A549 (cell line): ENCODE results near the gene NNMT. TPM values are rescaled to one million over a fixed set of nuclear protein-coding genes. Genes with fewer than 3 reads are reported as not detected.

Source experiments
- ATAC-seq, 2 experiments: fragments of 200-7000 bp in 1 of 2; fragments of >200 bp in 1 of 2; cut with Nextera tagmentation in 1 of 2; cut with Tn5 transposase in 1 of 2; 3 replicates each; pipeline versions ENCODE4 v1.8.0 to v1.9.1; 2018 to 2020; ENCODE audit warnings: mild to moderate bottlenecking in 1 of 2, moderate library complexity in 1 of 2
- CTCF ChIA-PET: fragments of 300-600 bp; sonication (Branson Sonifier 250); formaldehyde crosslinking; extraction: SDS; loops from one replicate; lab custom pipeline; 2021; ENCODE audit warnings: antibody characterized with exemption, inconsistent platforms; lab: Yijun Ruan, JAX
- POLR2A ChIA-PET: fragments of 350-600 bp; formaldehyde crosslinking; extraction: SDS; loops from one replicate; lab custom pipeline; 2021; ENCODE audit warnings: antibody characterized with exemption, inconsistent platforms; lab: Yijun Ruan, JAX
- DNase-seq, 2 experiments: peaks; one replicate each; pipeline versions ENCODE4 v3.0.0 to v3.0.0-alpha.2; 2011 to 2016; ENCODE audit warnings: low read depth in 1 of 2, low spot score in 1 of 2
- FAIRE-seq: peaks from 2 replicates; lab custom pipeline; 2011; peaks lifted over from hg19 to GRCh38; lab: Jason Lieb, UNC
- H3K27ac ChIP-seq, 2 experiments: fragments of >200 bp; sonication (Bioruptor Twin); formaldehyde crosslinking; 3 replicates each; pipeline ENCODE4 v1.5.1; 2016 to 2017
- H3K4me1 ChIP-seq: fragments of >200 bp; sonication (Bioruptor Twin); formaldehyde crosslinking; 3 replicates; pipeline ENCODE4 v1.6.1; 2016
- H3K4me2 ChIP-seq: fragments of >200 bp; sonication (Bioruptor Twin); formaldehyde crosslinking; 3 replicates; pipeline ENCODE4 v1.6.1; 2016
- H3K4me3 ChIP-seq: fragments of >200 bp; sonication (Bioruptor Twin); formaldehyde crosslinking; 3 replicates; pipeline ENCODE4 v1.5.1; 2016
- H3K9me3 ChIP-seq: fragments of >200 bp; sonication (Bioruptor Twin); formaldehyde crosslinking; 3 replicates; pipeline ENCODE4 v1.6.1; 2016
- ATOH8 ChIP-seq: fragments of 250-450 bp; sonication (Bioruptor Pico); IDR thresholded peaks from 2 replicates; pipeline ENCODE4 v1.5.0; 2020; ENCODE audit warnings: low read depth, mild to moderate bottlenecking, moderate library complexity
- CBX2 ChIP-seq: fragments of 200-600 bp; sonication (generic); IDR thresholded peaks from 2 replicates; pipeline ENCODE4 v1.6.1; 2016; ENCODE audit warnings: low read depth, mild to moderate bottlenecking, borderline replicate concordance
- CBX8 ChIP-seq: fragments of 200-600 bp; sonication (generic); IDR thresholded peaks from 2 replicates; pipeline ENCODE4 v1.6.1; 2016
- CEBPB ChIP-seq, 2 experiments: fragments of >200 bp in 1 of 2; sonication (Bioruptor Twin) in 1 of 2; formaldehyde crosslinking in 1 of 2; IDR thresholded peaks; 2 replicates each; pipeline ENCODE4 v1.6.1; 2012 to 2016
- CTCF ChIP-seq: fragments of >200 bp; sonication (Bioruptor Twin); formaldehyde crosslinking; IDR thresholded peaks from 3 replicates; pipeline ENCODE4 v1.5.1; 2016
- FOSL2 ChIP-seq, 2 experiments: fragments of 450-650 bp in 1 of 2; fragments of >200 bp in 1 of 2; sonication (Bioruptor Twin) in 1 of 2; formaldehyde crosslinking; IDR thresholded peaks; 2 replicates each; pipeline versions ENCODE4 v1.5.0 to v1.6.1; 2016 to 2020; ENCODE audit warnings: mild to moderate bottlenecking in 1 of 2, moderate library complexity in 1 of 2
- FOXS1 ChIP-seq: fragments of 250-450 bp; sonication (Bioruptor Pico); IDR thresholded peaks from 2 replicates; pipeline ENCODE4 v1.5.0; 2020; ENCODE audit warnings: mild to moderate bottlenecking, moderate library complexity
- HOXB5 ChIP-seq: fragments of 250-450 bp; sonication (Bioruptor Pico); IDR thresholded peaks from 2 replicates; pipeline ENCODE4 v1.5.0; 2020; ENCODE audit warnings: mild to moderate bottlenecking, moderate library complexity
- JUNB ChIP-seq: fragments of >200 bp; sonication (Bioruptor Twin); formaldehyde crosslinking; IDR thresholded peaks from 2 replicates; pipeline ENCODE4 v1.6.1; 2016
- KDM5A ChIP-seq: fragments of 200-600 bp; sonication (generic); IDR thresholded peaks from 2 replicates; pipeline ENCODE4 v1.6.1; 2016; ENCODE audit warnings: antibody characterized with exemption, mild to moderate bottlenecking
- MAX ChIP-seq: IDR thresholded peaks from 2 replicates; pipeline ENCODE4 v1.6.1; 2012
- MYC ChIP-seq: IDR thresholded peaks from 2 replicates; pipeline ENCODE4 v1.6.1; 2012; ENCODE audit warnings: mild to moderate bottlenecking, inconsistent platforms, low read length, improper control_type of control experiment, borderline replicate concordance
- NPAS2 ChIP-seq: fragments of 250-450 bp; sonication (Bioruptor Pico); IDR thresholded peaks from 2 replicates; pipeline ENCODE4 v1.8.0; 2022; ENCODE audit warnings: mild to moderate bottlenecking, moderate library complexity, borderline replicate concordance
- POLR2A ChIP-seq: IDR thresholded peaks from 2 replicates; pipeline ENCODE4 v1.6.1; 2012; ENCODE audit warnings: mild to moderate bottlenecking, low read length
- SMC3 ChIP-seq: fragments of >200 bp; sonication (Bioruptor Twin); formaldehyde crosslinking; IDR thresholded peaks from 3 replicates; pipeline ENCODE4 v1.6.1; 2018; ENCODE audit warnings: inconsistent platforms
- SREBF2 ChIP-seq: fragments of 450-650 bp; IDR thresholded peaks from 2 replicates; pipeline ENCODE4 v1.6.1; 2014; ENCODE audit warnings: mild to moderate bottlenecking, moderate library complexity
- TP53 ChIP-seq: fragments of 250-450 bp; sonication (Bioruptor Pico); IDR thresholded peaks from 2 replicates; pipeline ENCODE4 v1.5.0; 2021; ENCODE audit warnings: mild to moderate bottlenecking, moderate library complexity
- USF2 ChIP-seq: fragments of 450-650 bp; IDR thresholded peaks from 2 replicates; pipeline ENCODE4 v1.6.1; 2014; ENCODE audit warnings: antibody characterized with exemption
- ZNF302 ChIP-seq: fragments of 250-450 bp; sonication (Bioruptor Pico); IDR thresholded peaks from 2 replicates; pipeline ENCODE4 v1.9.0; 2021; ENCODE audit warnings: inconsistent platforms, mild to moderate bottlenecking, moderate library complexity
- WGBS: methylation state at CpG from one replicate; pipeline ENCODE4 v1.1.6; 2017; ENCODE audit errors: missing lambda C conversion rate; 5-methylcytosine and 5-hydroxymethylcytosine counted together
- polyA plus RNA-seq, 4 experiments: library from polyadenylated mRNA; depleted of rRNA in 3 of 4; stranded (reverse); fragments of >200 nt; fragmentation: RNase III in 1 of 4; extraction: RNeasy Plus Mini Kit Qiagen cat#74134 plus additional on column Dnase treatment in 1 of 4; gene quantifications; 2 replicates in 3 of 4; 3 replicates in 1 of 4; pipeline ENCODE4 v1.2.3, GENCODE V29; 2011 to 2017

NNMT gene
- polyA plus RNA-seq, 2 of the 4 experiments (the other 2 are of a cell fraction), result 285 to 421 TPM

GRCh38 chr11:114273071-114273470 lies 23.1 kb upstream of the NNMT start:
- WGBS, result 72% methylated on average over 3 of the region's 3 CpGs
- no peak overlapping the region for H3K4me3 ChIP-seq
- FAIRE-seq (no peak), ATAC-seq (no peak), DNase-seq (no peak)
- POLR2A ChIA-PET, result no interaction called here
- no peaks in the 10 kb centered on the region for H3K4me1 ChIP-seq
- TF ChIP-seq MYC, result no peak
- TF ChIP-seq POLR2A, result no peak
- TF ChIP-seq KDM5A, result no peak
- TF ChIP-seq ZNF302, result no peak
- no peak for TF ChIP-seq CTCF
- no peak for TF ChIP-seq CEBPB (IDR thresholded peaks at IDR 0.05)
- TF ChIP-seq FOSL2 (IDR thresholded peaks at IDR 0.05), result no peak
- TF ChIP-seq FOSL2 (CRISPR knock-in tag; IDR thresholded peaks at IDR 0.05), result no peak
- no peak for TF ChIP-seq SMC3
- TF ChIP-seq TP53, result no peak
- TF ChIP-seq FOXS1 (CRISPR knock-in tag), result no peak
- TF ChIP-seq NPAS2, result no peak
- TF ChIP-seq HOXB5 (CRISPR knock-in tag), result no peak
- TF ChIP-seq ATOH8, result no peak
- no peak for TF ChIP-seq CBX8
- no peaks in the 10 kb centered on the region for H3K9me3 ChIP-seq
- CTCF ChIA-PET, result interaction anchor here (1.5 to 3.1 kb wide), 2 partner anchors 12 to 377 kb away, joined by 3 to 22 read pairs; no protein-coding TSS in a partner anchor
- no peak overlapping the region for H3K27ac ChIP-seq
- H3K4me2 ChIP-seq, result no peak overlapping the region

GRCh38 chr11:114273890-114274635 lies 22.1 kb upstream of the NNMT start:
- ChIA-PET POLR2A (no interaction called here), CTCF (interaction anchor here (1.3 to 6.1 kb wide), 3 partner anchors 12 to 378 kb away, joined by 3 to 44 read pairs (median 3); no protein-coding TSS in a partner anchor)
- TF ChIP-seq JUNB, result no peak
- TF ChIP-seq FOXS1 (CRISPR knock-in tag), result no peak
- WGBS, result 43% methylated on average over 5 of the region's 5 CpGs
- Histone ChIP-seq H3K9me3 (no peaks in the 10 kb centered on the region), H3K4me3 (no peak overlapping the region), H3K27ac (no peak overlapping the region), H3K4me2 (no peak overlapping the region), H3K4me1 (no peaks in the 10 kb centered on the region)
- no peak for DNase-seq
- FAIRE-seq, result no peak
- ATAC-seq, result no peak

GRCh38 chr11:114274637-114275036 lies 21.6 kb upstream of the NNMT start:
- FAIRE-seq (no peak), DNase-seq (no peak), ATAC-seq (no peak)
- ChIA-PET POLR2A (no interaction called here), CTCF (interaction anchor here (1.2 to 6.1 kb wide), 3 partner anchors 12 to 278 kb away, joined by 3 to 44 read pairs (median 3); no protein-coding TSS in a partner anchor)
- TF ChIP-seq CBX2 (no peak), KDM5A (no peak), USF2 (no peak), FOXS1 (CRISPR knock-in tag) (no peak), CTCF (no peak), SREBF2 (no peak), MAX (no peak)
- Histone ChIP-seq H3K4me3 (no peak overlapping the region), H3K4me2 (no peak overlapping the region), H3K27ac (no peak overlapping the region), H3K4me1 (peaks cover 3% of the 10 kb centered on the region), H3K9me3 (no peaks in the 10 kb centered on the region)
- WGBS, result 35% methylated on average over 3 of the region's 3 CpGs
